ENCODE results near the gene MT1E.

GRCh38 chr16:56610017-56610608, 15.5 kb upstream of the MT1E start:
- TF ChIP-seq CTCF (IDR thresholded peaks at IDR 0.05) (no peak), KAT7 (CRISPR knock-in tag; IDR thresholded peaks at IDR 0.05; ENCODE audit: borderline replicate concordance) (no peak)

Measured in WTC11 (cell line).